ENCODE measurements around the gene PLIN1. TPM values are rescaled to one million over a fixed set of nuclear protein-coding genes. Genes with fewer than 3 reads are reported as not detected.

The PLIN1 gene
- total RNA-seq, 4 donors from 2014 or later = 144 to 392 (median 300) TPM

GRCh38 chr15:89621547-89621946 lies 57.6 kb downstream of the PLIN1 start:
- WGBS, 2 donors = 80 to 82% methylated on average over 4 of the region's 4 CpGs
- Histone ChIP-seq H3K27ac (no peak overlapping the region), H3K27me3 (no peaks in the 10 kb centered on the region), H3K9me3 (no peaks in the 10 kb centered on the region), H3K36me3 (peaks cover 0 to 21% (median 0%) of the 10 kb centered on the region in 3 donors), H3K4me3 (no peak overlapping the region), H3K4me1 (no peaks in the 10 kb centered on the region)
- TF ChIP-seq POLR2A (IDR thresholded peaks at IDR 0.05) = no peak
- no peak for TF ChIP-seq EP300 (IDR thresholded peaks at IDR 0.05)
- no peak for TF ChIP-seq CTCF (IDR thresholded peaks at IDR 0.05)
- no peak for DNase-seq (ENCODE audit: low spot score in 2 of 2)

- DNase-seq (ENCODE audit: low spot score in 2 of 2) = no peak
- H3K9me3 ChIP-seq = peaks cover 0 to 22% (median under 1%) of the 10 kb centered on the region in 4 donors
- TF ChIP-seq CTCF (IDR thresholded peaks at IDR 0.05) = no peak
- H3K4me3 ChIP-seq = no peak overlapping the region
- no peaks in the 10 kb centered on the region for H3K4me1 ChIP-seq
- WGBS, 2 donors = 89 to 93% methylated on average over 4 of the region's 4 CpGs
- no peaks in the 10 kb centered on the region for H3K36me3 ChIP-seq
- H3K27me3 ChIP-seq = no peaks in the 10 kb centered on the region
- H3K27ac ChIP-seq = no peak overlapping the region
Measured at GRCh38 chr15:89616228-89616627, 62.9 kb downstream of the PLIN1 start.

- H3K27ac ChIP-seq = no peak overlapping the region
Measured at GRCh38 chr15:89615135-89615534, 64.0 kb downstream of the PLIN1 start.

More at GRCh38 chr15:89615135-89615534, 64.0 kb downstream of the PLIN1 start:
- no peaks in the 10 kb centered on the region for H3K4me1 ChIP-seq
- H3K27me3 ChIP-seq = no peaks in the 10 kb centered on the region
- peaks cover 0 to 28% (median 1%) of the 10 kb centered on the region in 4 donors for H3K9me3 ChIP-seq
- H3K36me3 ChIP-seq = no peaks in the 10 kb centered on the region
- DNase-seq (ENCODE audit: low spot score in 2 of 2) = no peak
- H3K4me3 ChIP-seq = no peak overlapping the region
- TF ChIP-seq EP300 (IDR thresholded peaks at IDR 0.05) = no peak
- TF ChIP-seq CTCF (IDR thresholded peaks at IDR 0.05) = no peak
- TF ChIP-seq POLR2A (IDR thresholded peaks at IDR 0.05) = no peak
- 92 to 100% methylated on average over 1 of the region's 1 CpG for WGBS, 2 donors

Small RNA genes within 50 kb of the gene (small RNA-seq; reads per million reads assigned to genes)
- gene RNU6-132P = not detected

Other genes starting within 250 kb of the PLIN1 start
- gene RHCG, start 182.8 kb downstream of the PLIN1 start, total RNA-seq = 1 to 10 TPM in 1 of 4 donors, not detected in 3; 4.8 TPM
- under 1 TPM in 1 of 4 donors, not detected in 3; 0.60 TPM for gene TICRR, start 103.9 kb downstream of the PLIN1 start, total RNA-seq
- 10 to 100 TPM in 3 of 4 donors, 1 to 10 TPM in 1; 7.2 to 41.1 (median 20.8) TPM for gene KIF7, start 23.9 kb downstream of the PLIN1 start, total RNA-seq
- gene PEX11A, start 11.4 kb upstream of the PLIN1 start, total RNA-seq = 10 to 100 TPM in 2 of 4 donors, 1 to 10 TPM in 2; 7.2 to 15.5 (median 9.7) TPM
- gene WDR93, start 11.4 kb upstream of the PLIN1 start, total RNA-seq = under 1 TPM in 2 of 4 donors, not detected in 2; 0.21 to 0.39 TPM
- gene MESP1, start 71.9 kb upstream of the PLIN1 start, total RNA-seq = 10 to 100 TPM in 1 of 4 donors, 1 to 10 TPM in 3; 3.5 to 10.5 (median 6.2) TPM
- 1 to 10 TPM in 1 of 4 donors, not detected in 3; 1.5 TPM for gene MESP2, start 97.0 kb upstream of the PLIN1 start, total RNA-seq
- gene ANPEP, start 135.5 kb upstream of the PLIN1 start, total RNA-seq = 10 to 100 TPM; 47.2 to 79.2 (median 72.1) TPM
- gene AP3S2, start 214.6 kb upstream of the PLIN1 start, total RNA-seq = 10 to 100 TPM; 49.2 to 61.4 (median 52.2) TPM
- gene ARPIN, start 233.6 kb upstream of the PLIN1 start, total RNA-seq = 10 to 100 TPM; 21.0 to 32.6 (median 25.6) TPM

Measured in tibial nerve (tissue), 4 donors.